Mesodermal cell (in vitro differentiated cells): ENCODE results near the gene HIRA. TPM values are rescaled to one million over a fixed set of nuclear protein-coding genes. Genes with fewer than 3 reads are reported as not detected.

ENCODE experiments used
- H3K27ac ChIP-seq: 2 replicates; pipeline ENCODE4 v1.7.0; 2013; ENCODE audit warnings: mild to moderate bottlenecking, low read depth, low read length, moderate library complexity; ENCODE audit not compliant: severe bottlenecking
- H3K36me3 ChIP-seq: 2 replicates; pipeline ENCODE4 v1.7.1; 2013; ENCODE audit warnings: mild to moderate bottlenecking, low read length, moderate library complexity; ENCODE audit not compliant: control insufficient read depth, insufficient read depth
- H3K4me1 ChIP-seq: one replicate; pipeline ENCODE4 v1.7.1; 2013; ENCODE audit warnings: mild to moderate bottlenecking, low read length; ENCODE audit not compliant: insufficient read depth, control insufficient read depth, poor library complexity, severe bottlenecking
- H3K4me3 ChIP-seq: 2 replicates; pipeline ENCODE4 v1.7.0; 2013; ENCODE audit warnings: low read length, control low read depth, mild to moderate bottlenecking; ENCODE audit not compliant: insufficient read depth, poor library complexity, severe bottlenecking; ENCODE audit errors: extremely low read depth
- H3K9me3 ChIP-seq: 2 replicates; pipeline ENCODE4 v1.7.1; 2013; ENCODE audit warnings: mild to moderate bottlenecking, low read length, moderate library complexity; ENCODE audit not compliant: control insufficient read depth
- WGBS, 2 experiments: methylation state at CpG; one replicate each; pipeline ENCODE4 v1.1.5; 2013; ENCODE audit warnings: missing lambda C conversion rate in 2 of 2; ENCODE audit not compliant: insufficient coverage in 2 of 2; 5-methylcytosine and 5-hydroxymethylcytosine counted together
- polyA plus RNA-seq, 2 experiments: library from polyadenylated mRNA; stranded (reverse); fragments of 50-300 nt; gene quantifications; one replicate each; pipeline ENCODE4 v1.2.3, GENCODE V29; 2013

Gene HIRA
- 21.4 TPM for polyA plus RNA-seq (2013, experiment 1 of 2)
- 20.1 TPM for polyA plus RNA-seq (2013, experiment 2 of 2)

GRCh38 chr22:19431649-19432132 is at the start of gene HIRA:
Gene HIRA, minus strand, starts transcription at chr22:19431733. Its CDS starts 257 bp downstream, at chr22:19431476.
- peaks cover 7% of the 10 kb centered on the region for H3K4me1 ChIP-seq
- peak within 1 kb of the TSS; percentile 89 for H3K27ac ChIP-seq
- H3K9me3 ChIP-seq = no peaks in the 10 kb centered on the region
- H3K4me3 ChIP-seq = peak within 1 kb of the TSS; percentile 86
- 1% methylated on average over 41 to 56 of the region's 66 CpGs for WGBS, 2 experiments
- peaks cover 29% of the 10 kb centered on the region for H3K36me3 ChIP-seq

GRCh38 chr22:19480789-19481188 is 49.3 kb upstream of the HIRA start:
- Histone ChIP-seq H3K36me3 (peaks cover 52% of the 10 kb centered on the region), H3K27ac (no peak overlapping the region), H3K9me3 (no peaks in the 10 kb centered on the region), H3K4me1 (peaks cover 14% of the 10 kb centered on the region), H3K4me3 (peak overlapping the region; percentile 80)
- WGBS, 2 experiments = 70 to 76% methylated on average over 7 of the region's 10 CpGs

GRCh38 chr22:19480173-19480568 is 48.6 kb upstream of the HIRA start:
- peaks cover 14% of the 10 kb centered on the region for H3K4me1 ChIP-seq
- peaks cover 53% of the 10 kb centered on the region for H3K36me3 ChIP-seq
- whole genome bisulfite sequencing, 2 experiments = 2 to 3% methylated on average over 6 to 13 of the region's 15 CpGs
- H3K9me3 ChIP-seq = no peaks in the 10 kb centered on the region
- no peak overlapping the region for H3K27ac ChIP-seq
- H3K4me3 ChIP-seq = peak overlapping the region; percentile 80

- H3K36me3 ChIP-seq = peaks cover 53% of the 10 kb centered on the region
- peak within 1 kb of the TSS; percentile 99 for H3K27ac ChIP-seq
- no peaks in the 10 kb centered on the region for H3K9me3 ChIP-seq
- peak within 1 kb of the TSS; percentile 80 for H3K4me3 ChIP-seq
- H3K4me1 ChIP-seq = peaks cover 14% of the 10 kb centered on the region
- WGBS, 2 experiments = 0 to 1% methylated on average over 28 to 41 of the region's 50 CpGs
Measured at GRCh38 chr22:19479355-19480172, 48.0 kb upstream of the HIRA start, which contains the start of gene CDC45. Gene CDC45, plus strand, starts transcription at chr22:19479920. Its CDS starts 49 bp downstream, at chr22:19479969.

GRCh38 chr22:19478901-19479354 is 47.4 kb upstream of the HIRA start, which contains the start of gene UFD1:
Gene UFD1, minus strand, starts transcription at chr22:19479193. Its CDS starts 108 bp downstream, at chr22:19479085.
- peaks cover 14% of the 10 kb centered on the region for H3K4me1 ChIP-seq
- 0% methylated on average over 31 to 36 of the region's 42 CpGs for WGBS, 2 experiments
- H3K4me3 ChIP-seq = peak within 1 kb of the TSS; percentile 80
- H3K36me3 ChIP-seq = peaks cover 53% of the 10 kb centered on the region
- peak within 1 kb of the TSS; percentile 99 for H3K27ac ChIP-seq
- H3K9me3 ChIP-seq = no peaks in the 10 kb centered on the region

GRCh38 chr22:19478045-19478900 is 46.7 kb upstream of the HIRA start:
- H3K4me3 ChIP-seq = peak overlapping the region; percentile 80
- H3K4me1 ChIP-seq = peaks cover 14% of the 10 kb centered on the region
- peaks cover 55% of the 10 kb centered on the region for H3K36me3 ChIP-seq
- peak overlapping the region; percentile 99 for H3K27ac ChIP-seq
- H3K9me3 ChIP-seq = no peaks in the 10 kb centered on the region
- WGBS, 2 experiments = 1 to 3% methylated on average over 20 to 25 of the region's 31 CpGs

- no peak overlapping the region for H3K27ac ChIP-seq
- peaks cover 56% of the 10 kb centered on the region for H3K36me3 ChIP-seq
- peak overlapping the region; percentile 80 for H3K4me3 ChIP-seq
- 74 to 78% methylated on average over 2 to 3 of the region's 5 CpGs for WGBS, 2 experiments
- peaks cover 14% of the 10 kb centered on the region for H3K4me1 ChIP-seq
- H3K9me3 ChIP-seq = no peaks in the 10 kb centered on the region
Measured at GRCh38 chr22:19477321-19478044, 46.0 kb upstream of the HIRA start.

GRCh38 chr22:19476023-19476422 is 44.5 kb upstream of the HIRA start:
- 93% methylated on average over 2 of the region's 3 CpGs; no CpG with 5 or more reads in 1 of the 2 experiments for WGBS, 2 experiments
- Histone ChIP-seq H3K4me3 (no peak overlapping the region), H3K36me3 (peaks cover 61% of the 10 kb centered on the region), H3K4me1 (peaks cover 12% of the 10 kb centered on the region), H3K9me3 (no peaks in the 10 kb centered on the region), H3K27ac (no peak overlapping the region)

GRCh38 chr22:19473578-19473977 is 42.0 kb upstream of the HIRA start:
- Histone ChIP-seq H3K4me1 (peaks cover 4% of the 10 kb centered on the region), H3K36me3 (peaks cover 81% of the 10 kb centered on the region), H3K27ac (no peak overlapping the region), H3K4me3 (no peak overlapping the region), H3K9me3 (no peaks in the 10 kb centered on the region)
- 86 to 88% methylated on average over 1 to 2 of the region's 3 CpGs for WGBS, 2 experiments

- no peak overlapping the region for H3K27ac ChIP-seq
- 94 to 95% methylated on average over 7 to 8 of the region's 8 CpGs for WGBS, 2 experiments
- H3K4me1 ChIP-seq = peaks cover under 1% of the 10 kb centered on the region
- H3K9me3 ChIP-seq = no peaks in the 10 kb centered on the region
- H3K4me3 ChIP-seq = no peak overlapping the region
- peaks cover 93% of the 10 kb centered on the region for H3K36me3 ChIP-seq
Measured at GRCh38 chr22:19472233-19472632, 40.7 kb upstream of the HIRA start.
